ENCODE data around the gene PGBD2. TPM values are rescaled to one million over a fixed set of nuclear protein-coding genes. Genes with fewer than 3 reads are reported as not detected.

PGBD2 gene
- total and polyA plus RNA-seq, 10 of the 15 experiments (the other 5 are each of a cell fraction or from before 2014, with no cell fraction given) = 4.0 to 10.3 (median 4.5) TPM

- TF ChIP-seq ZBTB4 (CRISPR knock-in tag; IDR thresholded peaks at IDR 0.05) = no peak
- TF ChIP-seq STAT3 (IDR thresholded peaks at IDR 0.05; ENCODE audit: low read depth, low read length) = no peak
- TF ChIP-seq ZNF24 (IDR thresholded peaks at IDR 0.05) = no peak
- TF ChIP-seq TAF1 (IDR thresholded peaks at IDR 0.05; ENCODE audit: borderline replicate concordance, low read depth, low read length) = peak; percentile 56; the same call in 1 of the 2 replicates
- no peak for TF ChIP-seq PBX3 (IDR thresholded peaks at IDR 0.05; ENCODE audit: insufficient replicate concordance, low read depth, low read length)
- no peak for TF ChIP-seq CHD1 (IDR thresholded peaks at IDR 0.05; ENCODE audit: low read depth, low read length)
- TF ChIP-seq CBFB (IDR thresholded peaks at IDR 0.05; ENCODE audit: low read depth) = no peak
- TF ChIP-seq CBX3 (IDR thresholded peaks at IDR 0.05; ENCODE audit: borderline replicate concordance, low read depth) = no peak
- no peak for TF ChIP-seq SIN3A (IDR thresholded peaks at IDR 0.05; ENCODE audit: low read depth, low read length)
- TF ChIP-seq USF2 (IDR thresholded peaks at IDR 0.05; ENCODE audit: borderline replicate concordance, low read depth, low read length) = no peak
- TF ChIP-seq USF1 (IDR thresholded peaks at IDR 0.05; ENCODE audit: borderline replicate concordance, extremely low read length, insufficient read depth, low read depth, low read length) = no peak
- TF ChIP-seq SMARCA5 (IDR thresholded peaks at IDR 0.05) = no peak
- peak; percentile 51; the same call in 1 of the 2 replicates for TF ChIP-seq POLR2AphosphoS5 (IDR thresholded peaks at IDR 0.05; ENCODE audit: low read length)
- no peak for TF ChIP-seq KAT2A (conservative IDR thresholded peaks at IDR 0.05; ENCODE audit: control insufficient read depth, low read depth, low read length)
- TF ChIP-seq MEF2B (IDR thresholded peaks at IDR 0.05; ENCODE audit: partially characterized antibody, poor library complexity, severe bottlenecking) = no peak
- no peak for TF ChIP-seq KLF5 (IDR thresholded peaks at IDR 0.05; ENCODE audit: partially characterized antibody)
- TF ChIP-seq STAT1 (conservative IDR thresholded peaks at IDR 0.05) = no peak
- no peak for TF ChIP-seq RUNX3 (IDR thresholded peaks at IDR 0.05; ENCODE audit: low read length)
- TF ChIP-seq MTA3 (IDR thresholded peaks at IDR 0.05; ENCODE audit: borderline replicate concordance, low read length) = no peak
- 0 out of 2 replicates have a peak, but pooled peaks have one; percentile 31 for TF ChIP-seq DPF2 (IDR thresholded peaks at IDR 0.05)
These were observed 42.8 kb upstream of the PGBD2 start (continued) for GRCh38 chr1:248862998-248863881.
